Suprapubic skin (tissue), 4 donors: ENCODE results near the gene TAOK2. TPM values are rescaled to one million over a fixed set of nuclear protein-coding genes. Genes with fewer than 3 reads are reported as not detected.

ENCODE experiments used
- DNase-seq, 2 donors: peaks; one replicate each; pipeline ENCODE4 v3.0.0-alpha.2; 2019; ENCODE audit warnings: low spot score in 2 of 2
- H3K27ac ChIP-seq: fragments of 200-600 bp; sonication (generic); one replicate; pipeline ENCODE4 v1.5.1; 2019
- H3K27me3 ChIP-seq: fragments of 200-600 bp; sonication (generic); one replicate; pipeline ENCODE4 v1.5.1; 2019
- H3K36me3 ChIP-seq: fragments of 200-600 bp; sonication (generic); one replicate; pipeline ENCODE4 v1.5.1; 2019
- H3K4me1 ChIP-seq: fragments of 200-600 bp; sonication (generic); one replicate; pipeline ENCODE4 v1.5.1; 2019
- H3K4me3 ChIP-seq: fragments of 200-600 bp; sonication (generic); one replicate; pipeline ENCODE4 v1.5.1; 2019; ENCODE audit warnings: mild to moderate bottlenecking
- H3K9me3 ChIP-seq: fragments of 200-600 bp; sonication (generic); one replicate; pipeline ENCODE4 v1.5.1; 2019
- CTCF ChIP-seq, 2 donors: fragments of 200-600 bp in 1 of 2; fragments of 450-650 bp in 1 of 2; sonication (generic) in 1 of 2; IDR thresholded peaks; one replicate each; pipeline ENCODE4 v1.5.1; 2016 to 2019; ENCODE audit warnings: antibody characterized with exemption in 2 of 2, mild to moderate bottlenecking in 1 of 2, moderate library complexity in 1 of 2
- EP300 ChIP-seq: sonication (generic); formaldehyde crosslinking; IDR thresholded peaks from one replicate; pipeline ENCODE4 v1.6.1; 2017; ENCODE audit warnings: antibody characterized with exemption
- POLR2A ChIP-seq, 2 donors: fragments of 450-650 bp; IDR thresholded peaks; one replicate each; pipeline ENCODE4 v1.6.1; 2017; ENCODE audit warnings: antibody characterized with exemption in 2 of 2, mild to moderate bottlenecking in 2 of 2, moderate library complexity in 2 of 2
- POLR2AphosphoS5 ChIP-seq, 3 donors: sonication (generic); formaldehyde crosslinking; IDR thresholded peaks; one replicate each; pipeline ENCODE4 v1.6.1; 2017; ENCODE audit warnings: antibody characterized with exemption in 3 of 3
- WGBS: methylation state at CpG from one replicate; pipeline ENCODE4 v1.1.5; 2018; 5-methylcytosine and 5-hydroxymethylcytosine counted together
- total RNA-seq, 4 donors: library from RNA; depleted of rRNA; stranded (reverse); fragments of >200 nt; gene quantifications; one replicate each; pipeline ENCODE4 v1.1.0, GENCODE V29; 2016

The TAOK2 gene
- total RNA-seq, 4 donors from 2014 or later = 29.1 to 54.4 (median 39.1) TPM

- 81% methylated on average over 23 of the region's 23 CpGs for WGBS
- H3K4me1 ChIP-seq = peaks cover 9% of the 10 kb centered on the region
- TF ChIP-seq POLR2AphosphoS5 (IDR thresholded peaks at IDR 0.05) (no peak), CTCF (IDR thresholded peaks at IDR 0.05) (no peak), EP300 (no peak), POLR2A (IDR thresholded peaks at IDR 0.05) (no peak)
- peaks cover 97% of the 10 kb centered on the region for H3K36me3 ChIP-seq
- H3K4me3 ChIP-seq = no peak overlapping the region
- no peak for DNase-seq
- H3K27ac ChIP-seq = no peak overlapping the region
- H3K27me3 ChIP-seq = no peaks in the 10 kb centered on the region
- no peaks in the 10 kb centered on the region for H3K9me3 ChIP-seq
Observed at GRCh38 chr16:29989111-29989858, 15.6 kb downstream of the TAOK2 start.

GRCh38 chr16:29990034-29990433 lies 16.4 kb downstream of the TAOK2 start:
- DNase-seq = no peak
- WGBS = 88% methylated on average over 2 of the region's 2 CpGs
- peaks cover 90% of the 10 kb centered on the region for H3K36me3 ChIP-seq
- no peaks in the 10 kb centered on the region for H3K27me3 ChIP-seq
- H3K9me3 ChIP-seq = no peaks in the 10 kb centered on the region
- TF ChIP-seq EP300 (no peak), POLR2AphosphoS5 (IDR thresholded peaks at IDR 0.05) (no peak), CTCF (IDR thresholded peaks at IDR 0.05) (no peak), POLR2A (IDR thresholded peaks at IDR 0.05) (no peak)
- H3K27ac ChIP-seq = no peak overlapping the region
- no peak overlapping the region for H3K4me3 ChIP-seq
- peaks cover 17% of the 10 kb centered on the region for H3K4me1 ChIP-seq

GRCh38 chr16:29990883-29991570 lies 17.4 kb downstream of the TAOK2 start:
- no peaks in the 10 kb centered on the region for H3K27me3 ChIP-seq
- peaks cover 20% of the 10 kb centered on the region for H3K4me1 ChIP-seq
- WGBS = 95% methylated on average over 29 of the region's 35 CpGs
- H3K27ac ChIP-seq = no peak overlapping the region
- H3K4me3 ChIP-seq = no peak overlapping the region
- TF ChIP-seq EP300 = no peak
- no peak for TF ChIP-seq POLR2A (IDR thresholded peaks at IDR 0.05)
- TF ChIP-seq POLR2AphosphoS5 (IDR thresholded peaks at IDR 0.05) = no peak
- no peak for TF ChIP-seq CTCF (IDR thresholded peaks at IDR 0.05)
- peak in 1 of 2 donors; percentile 59 for DNase-seq
- H3K36me3 ChIP-seq = peaks cover 80% of the 10 kb centered on the region
- no peaks in the 10 kb centered on the region for H3K9me3 ChIP-seq

- H3K4me3 ChIP-seq = no peak overlapping the region
- H3K4me1 ChIP-seq = peaks cover 21% of the 10 kb centered on the region
- no peaks in the 10 kb centered on the region for H3K27me3 ChIP-seq
- no peak for DNase-seq
- H3K27ac ChIP-seq = no peak overlapping the region
- 71% methylated on average over 5 of the region's 5 CpGs for WGBS
- no peaks in the 10 kb centered on the region for H3K9me3 ChIP-seq
- H3K36me3 ChIP-seq = peaks cover 74% of the 10 kb centered on the region
- no peak for TF ChIP-seq POLR2AphosphoS5 (IDR thresholded peaks at IDR 0.05)
- TF ChIP-seq POLR2A (IDR thresholded peaks at IDR 0.05) = no peak
- no peak for TF ChIP-seq CTCF (IDR thresholded peaks at IDR 0.05)
- TF ChIP-seq EP300 = no peak
Observed at GRCh38 chr16:29991571-29991904, 17.9 kb downstream of the TAOK2 start.

GRCh38 chr16:29992344-29992967 lies 18.8 kb downstream of the TAOK2 start:
- peak in 1 of 2 donors; percentile 51 for DNase-seq
- Histone ChIP-seq H3K9me3 (no peaks in the 10 kb centered on the region), H3K4me3 (no peak overlapping the region), H3K4me1 (peaks cover 29% of the 10 kb centered on the region), H3K36me3 (peaks cover 67% of the 10 kb centered on the region), H3K27me3 (no peaks in the 10 kb centered on the region), H3K27ac (no peak overlapping the region)
- TF ChIP-seq POLR2AphosphoS5 (IDR thresholded peaks at IDR 0.05) = no peak
- TF ChIP-seq POLR2A (IDR thresholded peaks at IDR 0.05) = no peak
- 52% methylated on average over 7 of the region's 7 CpGs for WGBS
